Neural crest cell (in vitro differentiated cells): ENCODE data around the gene DCAF7. TPM values are rescaled to one million over a fixed set of nuclear protein-coding genes. Genes with fewer than 3 reads are reported as not detected.

Experiments used
- DNase-seq: peaks from one replicate; pipeline ENCODE4 v3.0.0; 2021; ENCODE audit warnings: low read depth, mixed read lengths, low spot score
- H3K27ac Mint-ChIP-seq: one replicate; pipeline ENCODE4 v1.8.0; 2021; ENCODE audit warnings: mild to moderate bottlenecking, mixed read lengths; ENCODE audit not compliant: unreplicated experiment
- H3K27me3 Mint-ChIP-seq: 2 replicates; pipeline ENCODE4 v1.8.0; 2021; ENCODE audit warnings: low read depth, mild to moderate bottlenecking, mixed read lengths
- H3K36me3 Mint-ChIP-seq: 2 replicates; pipeline ENCODE4 v1.8.0; 2021; ENCODE audit warnings: low read depth, mild to moderate bottlenecking, mixed read lengths
- H3K4me1 Mint-ChIP-seq: 2 replicates; pipeline ENCODE4 v1.8.0; 2021; ENCODE audit warnings: mixed read lengths
- H3K4me3 Mint-ChIP-seq: one replicate; pipeline ENCODE4 v1.8.0; 2021; ENCODE audit warnings: mild to moderate bottlenecking, mixed read lengths
- H3K9me3 Mint-ChIP-seq: 2 replicates; pipeline ENCODE4 v1.8.0; 2021; ENCODE audit warnings: mixed read lengths
- total RNA-seq: library from RNA; stranded (reverse); gene quantifications from 2 replicates; pipeline ENCODE4 v1.2.1, GENCODE V29; 2021
- TF ChIP-seq, protein P1 (sequence below): fragments of 200-600 bp; sonication (generic); conservative IDR thresholded peaks from 2 replicates; pipeline ENCODE4 v1.5.0; 2021; ENCODE audit warnings: antibody characterized with exemption, mild to moderate bottlenecking

The DCAF7 gene
- total RNA-seq, 1 donor from 2014 or later = 146 TPM

DNA sequence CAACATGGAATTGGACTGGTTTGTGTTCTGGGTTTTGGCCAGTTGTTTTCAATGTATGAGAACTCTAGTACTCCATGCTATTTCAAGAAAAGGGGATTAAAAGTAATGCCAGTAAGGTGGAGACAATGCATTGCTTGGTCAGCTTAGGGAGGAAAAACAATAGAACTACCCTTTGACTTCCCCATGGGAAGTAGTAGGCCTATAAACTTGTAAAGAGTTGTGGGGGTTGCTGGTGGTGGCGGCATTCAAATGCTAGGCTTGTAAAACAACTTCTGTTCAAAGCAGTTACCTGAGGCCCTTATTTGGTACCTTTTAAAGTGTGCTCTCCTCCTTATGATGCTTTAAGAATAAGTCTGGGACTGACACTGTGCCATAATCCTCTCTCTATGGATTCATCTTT is 81.3 kb downstream of the DCAF7 start:
- no peak overlapping the region for H3K4me3 Mint-ChIP-seq

DNA sequence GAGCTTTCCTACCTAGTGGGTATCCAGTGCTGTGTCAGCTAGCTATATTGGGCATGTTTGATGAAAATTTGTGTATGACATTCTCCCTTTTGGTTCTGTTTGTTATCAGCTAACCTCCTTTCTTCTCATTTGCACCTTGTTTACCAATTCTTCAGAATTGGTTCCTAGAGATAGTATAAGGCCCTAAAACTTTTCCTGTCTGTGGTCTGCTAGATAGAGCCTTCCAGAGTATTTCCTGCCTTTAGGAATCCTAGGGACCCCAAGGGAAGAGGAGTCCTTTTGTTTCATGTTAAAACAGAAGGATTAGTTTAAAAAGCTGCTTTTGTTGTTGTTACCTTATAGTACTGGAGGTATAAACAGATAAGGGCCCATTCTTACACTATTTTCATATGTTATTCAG is 83.5 kb downstream of the DCAF7 start:
- no peak for DNase-seq
- H3K9me3 Mint-ChIP-seq = no peaks in the 10 kb centered on the region
- H3K27me3 Mint-ChIP-seq = no peaks in the 10 kb centered on the region
- TF ChIP-seq, protein P1, sequence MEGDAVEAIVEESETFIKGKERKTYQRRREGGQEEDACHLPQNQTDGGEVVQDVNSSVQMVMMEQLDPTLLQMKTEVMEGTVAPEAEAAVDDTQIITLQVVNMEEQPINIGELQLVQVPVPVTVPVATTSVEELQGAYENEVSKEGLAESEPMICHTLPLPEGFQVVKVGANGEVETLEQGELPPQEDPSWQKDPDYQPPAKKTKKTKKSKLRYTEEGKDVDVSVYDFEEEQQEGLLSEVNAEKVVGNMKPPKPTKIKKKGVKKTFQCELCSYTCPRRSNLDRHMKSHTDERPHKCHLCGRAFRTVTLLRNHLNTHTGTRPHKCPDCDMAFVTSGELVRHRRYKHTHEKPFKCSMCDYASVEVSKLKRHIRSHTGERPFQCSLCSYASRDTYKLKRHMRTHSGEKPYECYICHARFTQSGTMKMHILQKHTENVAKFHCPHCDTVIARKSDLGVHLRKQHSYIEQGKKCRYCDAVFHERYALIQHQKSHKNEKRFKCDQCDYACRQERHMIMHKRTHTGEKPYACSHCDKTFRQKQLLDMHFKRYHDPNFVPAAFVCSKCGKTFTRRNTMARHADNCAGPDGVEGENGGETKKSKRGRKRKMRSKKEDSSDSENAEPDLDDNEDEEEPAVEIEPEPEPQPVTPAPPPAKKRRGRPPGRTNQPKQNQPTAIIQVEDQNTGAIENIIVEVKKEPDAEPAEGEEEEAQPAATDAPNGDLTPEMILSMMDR = no peak
- H3K4me3 Mint-ChIP-seq = no peak overlapping the region
- H3K36me3 Mint-ChIP-seq = peaks cover 5% of the 10 kb centered on the region
- peak overlapping the region; percentile 52 for H3K27ac Mint-ChIP-seq
- H3K4me1 Mint-ChIP-seq = peaks cover 16% of the 10 kb centered on the region

More for the DNA sequence above, 81.3 kb downstream of the DCAF7 start:
- TF ChIP-seq, protein P1 = no peak
- no peak overlapping the region for H3K27ac Mint-ChIP-seq
- no peak for DNase-seq
- H3K9me3 Mint-ChIP-seq = no peaks in the 10 kb centered on the region
- H3K36me3 Mint-ChIP-seq = peaks cover 5% of the 10 kb centered on the region
- H3K4me1 Mint-ChIP-seq = peaks cover 16% of the 10 kb centered on the region
- no peaks in the 10 kb centered on the region for H3K27me3 Mint-ChIP-seq

DNA sequence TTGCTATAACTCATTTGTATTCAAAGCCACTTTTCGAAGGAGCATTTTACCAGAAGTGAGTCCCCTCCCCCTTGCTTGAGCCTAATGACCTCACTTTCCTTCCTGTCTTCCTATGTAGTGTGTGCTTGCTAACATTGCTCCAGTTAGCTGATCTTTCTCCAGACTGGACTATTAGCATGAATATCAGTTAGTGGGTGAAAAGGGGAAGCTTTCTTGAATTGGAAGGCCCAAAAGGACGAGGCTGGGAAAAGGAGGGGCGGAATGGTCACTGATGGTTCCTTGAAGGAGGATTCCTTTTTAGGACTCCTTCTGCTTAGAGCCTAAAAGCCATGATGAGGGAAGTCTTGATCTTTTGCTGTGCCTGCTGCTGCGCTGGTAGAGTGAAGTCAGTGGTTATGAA is 83.9 kb downstream of the DCAF7 start:
- peaks cover 16% of the 10 kb centered on the region for H3K4me1 Mint-ChIP-seq

DNA sequence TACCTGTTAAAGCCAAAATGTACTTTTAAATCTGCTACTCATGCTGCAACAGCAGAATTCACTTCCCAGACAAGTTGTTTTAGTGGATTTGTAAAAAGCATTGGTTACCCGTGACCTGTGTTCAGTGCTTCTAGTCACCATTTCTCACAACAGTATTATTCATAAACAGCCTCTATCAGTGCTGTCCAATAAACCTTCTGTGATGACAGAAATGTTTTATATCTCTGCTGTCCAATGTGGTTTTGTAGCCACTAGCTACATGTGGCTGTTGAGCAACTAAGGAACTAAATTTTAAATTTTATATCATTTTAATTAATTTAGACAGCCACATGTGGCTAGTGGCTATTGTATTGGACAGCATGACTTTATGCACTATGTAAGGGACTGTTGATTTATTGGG is 84.5 kb downstream of the DCAF7 start:
- TF ChIP-seq, protein P1 = no peak
- H3K4me1 Mint-ChIP-seq = peaks cover 16% of the 10 kb centered on the region
- DNase-seq = no peak
- H3K36me3 Mint-ChIP-seq = peaks cover 5% of the 10 kb centered on the region
- no peaks in the 10 kb centered on the region for H3K27me3 Mint-ChIP-seq
- H3K27ac Mint-ChIP-seq = no peak overlapping the region
- H3K4me3 Mint-ChIP-seq = no peak overlapping the region
- H3K9me3 Mint-ChIP-seq = no peaks in the 10 kb centered on the region

More for the DNA sequence above, 83.9 kb downstream of the DCAF7 start:
- TF ChIP-seq, protein P1 = no peak
- H3K27ac Mint-ChIP-seq = peak overlapping the region; percentile 52
- no peaks in the 10 kb centered on the region for H3K9me3 Mint-ChIP-seq
- H3K27me3 Mint-ChIP-seq = no peaks in the 10 kb centered on the region
- H3K4me3 Mint-ChIP-seq = no peak overlapping the region
- H3K36me3 Mint-ChIP-seq = peaks cover 5% of the 10 kb centered on the region
- DNase-seq = no peak

DNA sequence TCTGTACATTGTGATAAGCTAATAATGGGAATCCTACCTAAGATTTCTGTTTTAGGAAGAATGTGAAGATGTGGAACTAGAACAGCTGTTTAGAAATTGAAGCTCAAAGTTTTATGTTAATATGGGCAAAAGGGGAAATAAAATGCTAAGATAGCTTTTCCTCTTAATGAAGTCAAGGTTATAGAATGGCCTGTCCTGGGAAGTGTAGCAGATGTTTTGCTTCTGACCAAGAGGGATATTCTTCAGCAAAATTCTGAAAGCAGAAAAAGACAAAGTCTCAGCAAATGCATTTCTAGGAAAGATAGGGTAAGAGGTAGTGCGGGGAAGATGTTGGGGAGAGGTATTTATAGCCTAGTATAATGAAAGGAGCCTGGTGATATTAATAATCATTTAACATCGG is 85.0 kb downstream of the DCAF7 start:
- no peak overlapping the region for H3K27ac Mint-ChIP-seq
- H3K4me1 Mint-ChIP-seq = peaks cover 16% of the 10 kb centered on the region
- TF ChIP-seq, protein P1 = no peak
- H3K9me3 Mint-ChIP-seq = no peaks in the 10 kb centered on the region
- peaks cover 5% of the 10 kb centered on the region for H3K36me3 Mint-ChIP-seq
- no peak overlapping the region for H3K4me3 Mint-ChIP-seq
- no peak for DNase-seq
- H3K27me3 Mint-ChIP-seq = no peaks in the 10 kb centered on the region

DNA sequence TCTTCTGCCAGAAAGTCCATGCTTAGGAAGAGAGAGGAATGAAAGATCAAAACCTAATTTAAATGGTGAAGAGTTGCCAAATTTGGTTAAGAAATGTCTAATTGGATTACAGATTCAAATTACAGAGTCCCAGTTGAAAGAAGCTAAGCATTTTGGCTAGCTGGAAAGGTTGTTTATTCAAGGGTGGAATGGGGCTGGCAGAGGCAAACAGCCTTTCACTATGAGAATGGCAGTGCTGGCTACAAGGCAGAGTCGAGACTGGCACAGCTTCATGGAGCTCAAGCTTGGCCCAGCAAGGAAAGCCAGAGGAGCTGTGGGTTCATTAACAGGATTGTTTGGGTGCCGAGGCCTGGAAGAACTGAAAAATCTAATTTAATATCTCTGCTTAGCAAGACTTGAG is 85.5 kb downstream of the DCAF7 start:
- Mint-ChIP-seq H3K27me3 (no peaks in the 10 kb centered on the region), H3K4me1 (peaks cover 16% of the 10 kb centered on the region), H3K4me3 (no peak overlapping the region), H3K9me3 (no peaks in the 10 kb centered on the region), H3K36me3 (peaks cover 5% of the 10 kb centered on the region), H3K27ac (peak overlapping the region; percentile 44)
- TF ChIP-seq, protein P1 = no peak
- no peak for DNase-seq
